DND-41 (cell line): ENCODE data around the gene OTUD1.

Experiments
- ATAC-seq: fragments of 200-7000 bp; cut with Tn5 transposase; 3 replicates; pipeline ENCODE4 v1.9.1; 2021; ENCODE audit warnings: low read depth; ENCODE audit not compliant: insufficient read depth
- DNase-seq: peaks from one replicate; pipeline ENCODE4 v3.0.0-alpha.2; 2020
- H2AFZ ChIP-seq: 2 replicates; pipeline ENCODE4 v1.6.0; 2012; ENCODE audit warnings: low read depth, low read length
- H3K27ac ChIP-seq: 2 replicates; pipeline ENCODE4 v1.5.1; 2012; ENCODE audit warnings: low read length, inconsistent platforms
- H3K27me3 ChIP-seq: fragments of 200-600 bp; sonication (generic); 2 replicates; pipeline ENCODE4 v1.6.0; 2012; ENCODE audit warnings: low read length, mild to moderate bottlenecking, inconsistent platforms; ENCODE audit not compliant: insufficient read depth, poor library complexity
- H3K36me3 ChIP-seq: 2 replicates; pipeline ENCODE4 v1.5.1; 2012; ENCODE audit warnings: low read length, inconsistent platforms; ENCODE audit not compliant: insufficient read depth
- H3K4me1 ChIP-seq: 2 replicates; pipeline ENCODE4 v1.5.1; 2012; ENCODE audit warnings: mild to moderate bottlenecking, low read length; ENCODE audit not compliant: insufficient read depth
- H3K4me2 ChIP-seq: 2 replicates; pipeline ENCODE4 v1.6.0; 2012; ENCODE audit warnings: mild to moderate bottlenecking, moderate library complexity, low read length, inconsistent platforms; ENCODE audit not compliant: insufficient read depth
- H3K4me3 ChIP-seq, 2 experiments: fragments of 200-600 bp in 1 of 2; shearing (Covaris generic) in 1 of 2; 2 replicates each; pipeline ENCODE4 v1.5.1; 2012 to 2016; ENCODE audit warnings: inconsistent platforms in 2 of 2, low read length in 2 of 2, mild to moderate bottlenecking in 2 of 2, low read depth in 1 of 2, moderate library complexity in 1 of 2
- H3K79me2 ChIP-seq: 2 replicates; pipeline ENCODE4 v1.6.0; 2012; ENCODE audit warnings: low read length, inconsistent platforms; ENCODE audit not compliant: insufficient read depth
- H3K9ac ChIP-seq: 2 replicates; pipeline ENCODE4 v1.6.0; 2012; ENCODE audit warnings: low read depth, mild to moderate bottlenecking, inconsistent platforms, low read length, moderate library complexity
- H3K9me3 ChIP-seq: 2 replicates; pipeline ENCODE4 v1.5.1; 2012; ENCODE audit warnings: low read length, moderate library complexity, mild to moderate bottlenecking, inconsistent platforms; ENCODE audit not compliant: insufficient read depth, severe bottlenecking
- H4K20me1 ChIP-seq: 2 replicates; pipeline ENCODE4 v1.6.0; 2012; ENCODE audit warnings: low read length; ENCODE audit not compliant: insufficient read depth
- EZH2 ChIP-seq: IDR thresholded peaks from 3 replicates; pipeline ENCODE4 v1.6.1; 2012; ENCODE audit warnings: borderline replicate concordance, low read depth, mild to moderate bottlenecking, moderate library complexity, low read length, inconsistent platforms; ENCODE audit not compliant: severe bottlenecking
- TF ChIP-seq, protein P1 (sequence below): IDR thresholded peaks from 2 replicates; pipeline ENCODE4 v1.5.1; 2012; ENCODE audit warnings: borderline replicate concordance, low read length, moderate library complexity, mild to moderate bottlenecking; ENCODE audit not compliant: poor library complexity, severe bottlenecking; ENCODE audit errors: extremely low read depth

The OTUD1 gene

DNA sequence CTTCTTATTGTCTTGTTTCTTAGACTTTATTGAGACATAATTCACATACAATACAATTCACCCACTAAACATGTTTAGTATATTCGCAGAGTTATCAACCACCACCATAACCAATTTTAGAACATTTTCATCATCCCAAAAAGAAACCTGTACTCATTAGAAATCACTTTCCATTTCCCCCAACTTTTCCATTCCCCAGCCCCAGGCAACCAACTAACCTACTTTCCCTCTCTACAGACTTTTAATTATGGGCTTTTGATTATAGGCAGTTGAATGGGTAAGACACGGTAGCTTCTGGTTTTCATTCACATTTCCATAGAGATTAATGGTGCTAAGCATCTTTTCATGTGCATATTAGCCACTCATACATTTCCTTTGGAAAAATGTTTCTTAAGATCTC is 24.2 kb upstream of the OTUD1 start:
- no peak overlapping the region for H3K27ac ChIP-seq
- DNase-seq (no peak), ATAC-seq (no peak)
- H3K4me3 ChIP-seq = no peak overlapping the region
- H3K4me1 ChIP-seq = no peaks in the 10 kb centered on the region
- H3K9me3 ChIP-seq = no peaks in the 10 kb centered on the region
- no peak overlapping the region for H3K9ac ChIP-seq
- no peaks in the 10 kb centered on the region for H4K20me1 ChIP-seq
- H3K79me2 ChIP-seq = no peaks in the 10 kb centered on the region
- H2AFZ ChIP-seq = no peak overlapping the region
- no peak overlapping the region for H3K4me2 ChIP-seq
- TF ChIP-seq EZH2 = no peak
- TF ChIP-seq, protein P1, sequence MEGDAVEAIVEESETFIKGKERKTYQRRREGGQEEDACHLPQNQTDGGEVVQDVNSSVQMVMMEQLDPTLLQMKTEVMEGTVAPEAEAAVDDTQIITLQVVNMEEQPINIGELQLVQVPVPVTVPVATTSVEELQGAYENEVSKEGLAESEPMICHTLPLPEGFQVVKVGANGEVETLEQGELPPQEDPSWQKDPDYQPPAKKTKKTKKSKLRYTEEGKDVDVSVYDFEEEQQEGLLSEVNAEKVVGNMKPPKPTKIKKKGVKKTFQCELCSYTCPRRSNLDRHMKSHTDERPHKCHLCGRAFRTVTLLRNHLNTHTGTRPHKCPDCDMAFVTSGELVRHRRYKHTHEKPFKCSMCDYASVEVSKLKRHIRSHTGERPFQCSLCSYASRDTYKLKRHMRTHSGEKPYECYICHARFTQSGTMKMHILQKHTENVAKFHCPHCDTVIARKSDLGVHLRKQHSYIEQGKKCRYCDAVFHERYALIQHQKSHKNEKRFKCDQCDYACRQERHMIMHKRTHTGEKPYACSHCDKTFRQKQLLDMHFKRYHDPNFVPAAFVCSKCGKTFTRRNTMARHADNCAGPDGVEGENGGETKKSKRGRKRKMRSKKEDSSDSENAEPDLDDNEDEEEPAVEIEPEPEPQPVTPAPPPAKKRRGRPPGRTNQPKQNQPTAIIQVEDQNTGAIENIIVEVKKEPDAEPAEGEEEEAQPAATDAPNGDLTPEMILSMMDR = no peak
- H3K36me3 ChIP-seq = no peaks in the 10 kb centered on the region
- H3K27me3 ChIP-seq = no peaks in the 10 kb centered on the region

DNA sequence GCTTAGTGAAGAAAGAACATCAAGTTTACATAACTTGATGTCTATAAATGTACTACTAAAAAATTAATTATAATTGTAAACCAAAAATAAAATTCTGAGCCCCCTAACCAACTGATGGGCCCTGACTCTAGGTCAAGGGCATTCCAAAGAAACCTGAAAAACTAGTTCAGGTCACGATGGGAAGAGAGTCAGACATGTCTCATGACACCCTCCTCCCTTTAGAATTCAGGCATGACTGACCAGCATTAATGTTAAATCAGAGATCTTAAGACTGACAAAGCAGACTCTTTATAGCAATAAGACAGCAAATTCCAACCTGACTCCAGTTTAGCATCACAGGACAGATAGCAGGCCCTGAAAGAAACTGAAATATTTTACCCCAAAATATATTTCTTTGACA is 21.6 kb upstream of the OTUD1 start:
- Histone ChIP-seq H3K4me3 (no peak overlapping the region), H3K9me3 (no peaks in the 10 kb centered on the region), H3K4me2 (no peak overlapping the region), H3K27ac (no peak overlapping the region), H3K9ac (no peak overlapping the region), H3K79me2 (no peaks in the 10 kb centered on the region), H3K36me3 (no peaks in the 10 kb centered on the region), H3K27me3 (no peaks in the 10 kb centered on the region), H2AFZ (no peak overlapping the region), H4K20me1 (no peaks in the 10 kb centered on the region), H3K4me1 (no peaks in the 10 kb centered on the region)
- ATAC-seq (no peak), DNase-seq (no peak)
- TF ChIP-seq, protein P1 = no peak
- TF ChIP-seq EZH2 = no peak

DNA sequence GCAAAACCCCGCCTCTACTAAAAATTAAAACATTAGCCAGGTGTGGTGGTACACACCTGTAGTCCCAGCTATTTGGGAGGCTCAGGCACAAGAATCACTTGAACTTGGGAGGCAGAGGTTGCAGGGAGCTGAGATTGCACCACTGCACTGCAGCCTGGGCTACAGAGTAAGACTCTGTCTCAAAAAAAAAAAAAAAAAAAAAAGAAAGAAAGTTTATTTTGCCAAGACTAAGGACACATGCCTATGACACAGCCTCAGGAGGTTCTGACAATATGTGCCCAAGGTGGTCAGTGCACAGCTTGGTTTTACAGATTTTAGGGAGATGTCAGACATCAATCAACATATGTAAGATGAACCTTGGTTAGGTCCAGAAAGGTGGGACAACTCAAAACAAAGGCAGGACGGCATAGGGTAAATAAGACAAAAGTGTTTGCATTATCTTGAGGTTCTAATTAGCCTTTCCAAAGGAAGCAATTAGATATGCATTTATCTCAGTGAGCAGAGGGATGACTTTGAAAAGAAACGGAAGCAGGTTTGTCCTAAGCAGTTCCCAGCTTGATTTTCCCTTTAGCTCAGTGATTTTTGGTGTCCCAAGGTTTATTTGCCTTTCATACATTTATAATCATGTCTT is 20.7 kb upstream of the OTUD1 start:
- Histone ChIP-seq H3K9me3 (no peaks in the 10 kb centered on the region), H3K4me3 (no peak overlapping the region), H3K36me3 (no peaks in the 10 kb centered on the region), H3K79me2 (no peaks in the 10 kb centered on the region), H3K4me2 (no peak overlapping the region), H2AFZ (no peak overlapping the region), H3K27me3 (no peaks in the 10 kb centered on the region), H3K9ac (no peak overlapping the region), H3K27ac (no peak overlapping the region), H3K4me1 (no peaks in the 10 kb centered on the region), H4K20me1 (no peaks in the 10 kb centered on the region)
- ATAC-seq (no peak), DNase-seq (no peak)
- TF ChIP-seq, protein P1 = no peak
- TF ChIP-seq EZH2 = no peak
